ENCODE data around the gene MIX23.

DNA sequence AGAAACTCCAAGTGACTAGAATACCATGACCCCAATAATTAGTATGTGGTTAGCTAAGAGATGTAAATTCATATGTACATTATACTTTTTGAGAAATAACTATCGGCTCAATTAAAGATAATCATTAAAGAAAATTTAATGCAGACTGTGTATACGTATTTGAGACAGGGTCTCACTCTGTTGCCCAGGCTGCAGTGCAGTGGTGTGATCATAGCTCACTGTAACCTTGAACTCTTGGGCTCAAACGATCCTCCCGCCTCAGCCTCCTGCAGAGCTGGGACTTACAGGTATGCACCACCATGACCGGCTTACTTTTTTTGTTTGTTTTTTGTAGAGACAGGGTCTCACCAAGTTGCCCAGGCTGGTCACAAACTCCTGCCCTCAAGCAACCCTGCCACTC, 66.7 kb downstream of the MIX23 start:
- TF ChIP-seq, protein P1, sequence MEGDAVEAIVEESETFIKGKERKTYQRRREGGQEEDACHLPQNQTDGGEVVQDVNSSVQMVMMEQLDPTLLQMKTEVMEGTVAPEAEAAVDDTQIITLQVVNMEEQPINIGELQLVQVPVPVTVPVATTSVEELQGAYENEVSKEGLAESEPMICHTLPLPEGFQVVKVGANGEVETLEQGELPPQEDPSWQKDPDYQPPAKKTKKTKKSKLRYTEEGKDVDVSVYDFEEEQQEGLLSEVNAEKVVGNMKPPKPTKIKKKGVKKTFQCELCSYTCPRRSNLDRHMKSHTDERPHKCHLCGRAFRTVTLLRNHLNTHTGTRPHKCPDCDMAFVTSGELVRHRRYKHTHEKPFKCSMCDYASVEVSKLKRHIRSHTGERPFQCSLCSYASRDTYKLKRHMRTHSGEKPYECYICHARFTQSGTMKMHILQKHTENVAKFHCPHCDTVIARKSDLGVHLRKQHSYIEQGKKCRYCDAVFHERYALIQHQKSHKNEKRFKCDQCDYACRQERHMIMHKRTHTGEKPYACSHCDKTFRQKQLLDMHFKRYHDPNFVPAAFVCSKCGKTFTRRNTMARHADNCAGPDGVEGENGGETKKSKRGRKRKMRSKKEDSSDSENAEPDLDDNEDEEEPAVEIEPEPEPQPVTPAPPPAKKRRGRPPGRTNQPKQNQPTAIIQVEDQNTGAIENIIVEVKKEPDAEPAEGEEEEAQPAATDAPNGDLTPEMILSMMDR (IDR thresholded peaks at IDR 0.05; ENCODE audit: low read depth, low read length), result no peak
- no peak for TF ChIP-seq EZH2phosphoT487 (IDR thresholded peaks at IDR 0.05; ENCODE audit: low read depth)

All from OCI-LY3 (cell line).